Erythroblast (primary cell): ENCODE data around the gene STOML1.

Source experiments
- GATA1 ChIP-seq: IDR thresholded peaks from 2 replicates; pipeline ENCODE4 v1.6.1; 2011; ENCODE audit warnings: low read depth, mild to moderate bottlenecking, control low read depth, low read length, moderate library complexity
- POLR2A ChIP-seq: IDR thresholded peaks from 2 replicates; pipeline ENCODE4 v1.6.1; 2011; ENCODE audit warnings: mild to moderate bottlenecking, low read length

DNA sequence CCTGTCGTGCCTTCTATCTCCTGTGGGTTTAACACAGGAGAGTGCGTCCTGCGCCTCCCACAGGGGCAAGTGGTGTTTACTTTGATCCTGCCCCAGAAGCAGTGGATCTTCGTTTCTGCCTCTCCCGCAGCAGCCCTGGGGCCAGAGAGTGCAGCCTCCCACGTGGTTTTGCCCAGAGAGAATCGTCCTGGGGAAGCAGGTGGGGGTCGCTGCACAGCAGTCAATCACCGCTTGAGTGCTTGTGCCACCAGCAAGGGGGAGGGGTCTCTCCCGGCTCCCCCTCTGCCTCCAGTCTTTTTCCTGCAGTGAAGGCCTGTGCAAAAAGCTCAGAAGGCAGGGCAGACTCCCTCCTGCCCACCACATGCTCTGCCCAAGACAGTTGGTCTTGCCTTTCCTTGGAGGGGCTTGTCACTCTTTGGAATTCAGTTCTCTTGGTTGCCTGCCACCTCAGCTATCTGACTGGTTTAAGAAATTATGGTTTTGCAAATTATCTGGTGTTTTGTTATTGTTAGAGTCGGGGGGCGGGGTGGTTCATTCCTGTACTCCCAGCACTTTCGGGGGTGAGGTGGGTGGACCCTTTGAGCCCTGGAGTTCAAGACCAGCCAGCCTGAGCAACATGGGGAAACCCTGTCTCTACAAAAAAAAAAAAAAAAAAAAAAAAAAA lies 26.9 kb downstream of the STOML1 start:
- TF ChIP-seq POLR2A (no peak), GATA1 (no peak)
